ENCODE data around the gene KDM5A.

DNA sequence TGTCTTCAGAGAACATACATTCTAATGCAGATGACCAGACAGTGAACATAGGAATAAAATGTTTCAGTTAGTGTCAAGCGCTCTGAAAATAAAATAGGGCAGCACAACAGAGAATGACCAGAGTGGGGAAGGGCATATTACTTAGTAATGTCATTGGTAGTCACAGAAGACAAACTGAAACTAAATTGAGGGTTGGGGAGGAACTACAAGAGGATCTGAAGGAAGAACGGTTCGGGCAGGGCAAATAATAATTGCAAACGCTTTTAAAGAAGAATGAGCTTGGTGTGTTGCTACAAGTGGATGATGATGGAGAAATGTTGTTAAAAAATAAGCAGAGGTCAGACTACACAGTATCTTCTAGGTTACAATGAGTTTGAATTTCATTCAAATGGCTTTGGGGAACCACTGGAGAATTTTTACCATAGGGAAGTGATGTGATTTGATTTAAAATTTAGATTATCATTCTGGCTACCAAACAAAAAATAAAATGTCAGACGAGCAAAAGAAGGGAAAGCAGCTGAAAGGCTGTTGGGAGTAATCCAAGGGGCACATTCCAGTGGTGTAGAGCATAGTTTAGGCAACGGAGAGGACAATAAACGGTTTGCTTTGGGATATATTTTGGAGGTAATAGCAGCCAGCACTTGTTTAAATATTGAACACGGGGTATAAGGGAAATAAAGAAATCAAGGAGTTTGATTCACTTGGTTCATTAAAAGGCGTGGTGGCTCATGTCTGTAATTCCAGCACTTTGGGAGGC, 70.2 kb downstream of the KDM5A start:
- no peak for TF ChIP-seq POLR2A (IDR thresholded peaks at IDR 0.05)
- TF ChIP-seq, protein P1, sequence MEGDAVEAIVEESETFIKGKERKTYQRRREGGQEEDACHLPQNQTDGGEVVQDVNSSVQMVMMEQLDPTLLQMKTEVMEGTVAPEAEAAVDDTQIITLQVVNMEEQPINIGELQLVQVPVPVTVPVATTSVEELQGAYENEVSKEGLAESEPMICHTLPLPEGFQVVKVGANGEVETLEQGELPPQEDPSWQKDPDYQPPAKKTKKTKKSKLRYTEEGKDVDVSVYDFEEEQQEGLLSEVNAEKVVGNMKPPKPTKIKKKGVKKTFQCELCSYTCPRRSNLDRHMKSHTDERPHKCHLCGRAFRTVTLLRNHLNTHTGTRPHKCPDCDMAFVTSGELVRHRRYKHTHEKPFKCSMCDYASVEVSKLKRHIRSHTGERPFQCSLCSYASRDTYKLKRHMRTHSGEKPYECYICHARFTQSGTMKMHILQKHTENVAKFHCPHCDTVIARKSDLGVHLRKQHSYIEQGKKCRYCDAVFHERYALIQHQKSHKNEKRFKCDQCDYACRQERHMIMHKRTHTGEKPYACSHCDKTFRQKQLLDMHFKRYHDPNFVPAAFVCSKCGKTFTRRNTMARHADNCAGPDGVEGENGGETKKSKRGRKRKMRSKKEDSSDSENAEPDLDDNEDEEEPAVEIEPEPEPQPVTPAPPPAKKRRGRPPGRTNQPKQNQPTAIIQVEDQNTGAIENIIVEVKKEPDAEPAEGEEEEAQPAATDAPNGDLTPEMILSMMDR (IDR thresholded peaks at IDR 0.05 in 8 of 11, conservative IDR thresholded peaks at IDR 0.05 in 3 of 11) = no peak

Measured in spleen (tissue), 7 donors.